GM18499 (cell line): ENCODE results near the gene SFTA2.
"Not testable (repeated sequence)": the region's sequence is repeated elsewhere in the genome, so short reads cannot be mapped to it uniquely, and the experiment has no call there.

Source experiments
- ATAC-seq: cut with Tn5 transposase; IDR thresholded peaks from one replicate; pipeline ENCODE4 v1.9.1; 2021; ENCODE audit warnings: moderate number of reproducible peaks; ENCODE audit not compliant: insufficient read depth, unreplicated experiment

Gene SFTA2

GRCh38 chr6:30931969-30932645, at the start of gene SFTA2:
Gene SFTA2, minus strand, starts transcription at chr6:30932170. Its CDS starts 74 bp downstream, at chr6:30932096.
- no peak for ATAC-seq

GRCh38 chr6:30979690-30980089, 47.7 kb upstream of the SFTA2 start:
- ATAC-seq: no peak

- no peak for ATAC-seq
Measured at GRCh38 chr6:30979141-30979540, 47.2 kb upstream of the SFTA2 start.

DNA sequence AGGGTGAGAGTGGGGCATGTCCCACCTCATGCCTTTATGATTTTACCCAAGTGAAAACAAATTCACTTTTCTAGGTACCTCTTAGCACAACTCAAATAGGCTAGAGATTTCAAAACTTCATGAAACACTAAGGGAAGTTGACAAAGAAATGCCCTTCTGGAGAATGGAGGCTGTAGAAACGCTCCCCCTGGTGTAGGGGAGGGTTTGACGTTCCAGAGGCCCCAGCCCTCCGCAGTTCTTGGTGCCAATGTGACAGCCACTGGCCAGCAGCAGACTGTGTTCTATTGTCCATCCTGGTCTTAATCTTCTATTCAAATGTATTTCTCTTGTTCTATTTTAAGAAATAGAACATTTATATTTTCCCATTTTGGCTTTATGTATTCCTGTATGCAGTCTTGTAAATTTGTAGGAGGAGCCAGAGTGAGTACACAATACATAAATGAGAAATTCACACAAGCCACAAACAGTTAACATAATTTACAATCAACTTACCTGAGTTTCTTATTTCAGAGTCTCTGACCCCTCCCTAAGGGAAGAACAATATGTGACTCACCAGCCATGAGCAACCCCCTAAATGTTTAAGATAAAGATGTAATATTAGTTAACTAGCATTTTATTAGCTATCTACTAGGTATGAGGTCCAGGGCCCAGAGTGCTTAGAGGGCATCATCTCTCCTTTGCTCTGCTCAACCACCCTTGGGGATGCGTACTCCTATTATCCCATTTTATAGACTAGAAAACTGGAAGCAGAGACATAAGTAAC, 42.7 kb upstream of the SFTA2 start:
- no peak for ATAC-seq

GRCh38 chr6:30972816-30973215, 40.8 kb upstream of the SFTA2 start:
- no peak for ATAC-seq

DNA sequence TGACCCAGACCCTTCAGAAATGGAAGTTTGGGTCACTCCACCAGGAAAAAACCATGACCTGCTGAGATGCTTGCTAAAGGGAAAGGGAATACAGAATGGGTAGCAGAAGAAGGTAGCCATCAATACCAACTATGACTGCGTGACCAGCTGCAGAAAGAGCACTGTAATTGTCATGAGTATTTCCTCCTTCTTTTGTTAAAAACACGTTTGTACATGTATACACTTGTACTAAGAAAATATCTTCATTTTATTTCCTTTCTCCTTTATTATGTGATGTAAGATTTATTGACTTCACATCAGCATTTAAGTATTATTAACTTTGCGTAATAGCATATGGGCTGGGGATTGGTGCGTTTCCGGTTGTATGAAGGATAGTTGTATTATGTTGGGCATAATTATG, 39.0 kb upstream of the SFTA2 start:
- no peak for ATAC-seq

- ATAC-seq: not testable (repeated sequence)
Measured at GRCh38 chr6:30969171-30969570, 37.2 kb upstream of the SFTA2 start.

GRCh38 chr6:30966154-30966553, 34.2 kb upstream of the SFTA2 start:
- no peak for ATAC-seq

- no peak for ATAC-seq
Measured at GRCh38 chr6:30965140-30965601, 33.2 kb upstream of the SFTA2 start.

DNA sequence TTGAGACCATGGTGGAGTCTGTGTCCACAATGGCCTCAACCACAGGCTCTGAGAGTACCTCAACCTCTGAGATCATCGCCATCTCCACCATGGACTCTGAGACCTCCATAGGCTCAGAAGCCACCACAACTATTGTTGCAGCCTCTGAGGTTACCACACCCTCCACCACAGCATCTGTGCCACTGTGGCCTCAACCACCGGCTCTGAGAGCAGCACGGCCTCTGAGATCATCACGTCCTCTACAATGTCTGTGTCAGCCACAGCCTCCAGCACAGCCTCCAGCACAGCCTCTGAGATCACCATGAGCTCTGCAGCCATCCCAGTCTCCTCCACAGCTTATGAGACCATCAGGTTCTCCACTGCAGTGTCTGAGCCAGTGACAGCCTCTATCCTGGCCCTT, 32.1 kb upstream of the SFTA2 start:
- ATAC-seq: no peak

- ATAC-seq: no peak
Measured at GRCh38 chr6:30963641-30964040, 31.7 kb upstream of the SFTA2 start.

DNA sequence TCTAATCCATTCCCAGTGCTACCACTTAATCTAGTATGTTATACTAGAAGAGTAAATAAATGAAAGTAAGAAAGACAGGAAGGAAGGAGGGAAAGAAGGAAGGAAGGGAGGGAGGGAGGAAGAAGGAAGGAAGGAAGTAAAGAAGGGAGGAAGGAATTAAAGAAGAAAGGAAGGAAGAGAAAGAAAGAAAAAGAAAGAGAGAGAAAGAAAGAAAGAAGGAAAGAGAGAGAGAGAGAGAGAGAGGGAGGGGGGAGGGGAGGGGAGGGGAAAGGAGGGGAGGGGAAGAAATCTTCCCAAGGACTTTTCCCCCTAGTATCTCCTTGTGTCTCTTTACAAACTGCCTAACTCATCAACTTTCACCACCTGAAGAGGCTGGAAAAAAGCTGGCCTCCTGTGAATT, 30.7 kb upstream of the SFTA2 start:
- no peak for ATAC-seq

- ATAC-seq: no peak
Measured at GRCh38 chr6:30960907-30961673, 29.1 kb upstream of the SFTA2 start.

DNA sequence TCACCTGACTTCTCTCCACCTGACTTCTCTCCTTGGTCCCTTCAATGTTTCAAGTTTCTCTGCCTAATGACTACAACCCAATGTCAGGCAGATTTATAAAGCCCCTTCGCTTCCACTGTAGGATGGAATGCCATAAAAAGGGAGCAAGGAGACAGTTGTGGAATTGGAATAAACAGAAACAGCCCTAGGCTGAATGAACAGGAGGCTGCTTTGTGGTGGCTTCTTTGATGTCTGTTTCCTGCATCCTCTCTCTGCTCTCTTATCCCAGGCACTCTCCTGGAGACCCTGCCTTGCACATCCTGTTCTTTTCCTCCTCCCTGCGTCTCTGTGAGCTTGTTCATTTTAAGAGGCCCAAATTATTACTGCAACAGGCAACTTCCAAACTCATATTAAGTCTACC, 25.7 kb upstream of the SFTA2 start:
- no peak for ATAC-seq

- no peak for ATAC-seq
Measured at GRCh38 chr6:30955367-30956042, 23.5 kb upstream of the SFTA2 start.

DNA sequence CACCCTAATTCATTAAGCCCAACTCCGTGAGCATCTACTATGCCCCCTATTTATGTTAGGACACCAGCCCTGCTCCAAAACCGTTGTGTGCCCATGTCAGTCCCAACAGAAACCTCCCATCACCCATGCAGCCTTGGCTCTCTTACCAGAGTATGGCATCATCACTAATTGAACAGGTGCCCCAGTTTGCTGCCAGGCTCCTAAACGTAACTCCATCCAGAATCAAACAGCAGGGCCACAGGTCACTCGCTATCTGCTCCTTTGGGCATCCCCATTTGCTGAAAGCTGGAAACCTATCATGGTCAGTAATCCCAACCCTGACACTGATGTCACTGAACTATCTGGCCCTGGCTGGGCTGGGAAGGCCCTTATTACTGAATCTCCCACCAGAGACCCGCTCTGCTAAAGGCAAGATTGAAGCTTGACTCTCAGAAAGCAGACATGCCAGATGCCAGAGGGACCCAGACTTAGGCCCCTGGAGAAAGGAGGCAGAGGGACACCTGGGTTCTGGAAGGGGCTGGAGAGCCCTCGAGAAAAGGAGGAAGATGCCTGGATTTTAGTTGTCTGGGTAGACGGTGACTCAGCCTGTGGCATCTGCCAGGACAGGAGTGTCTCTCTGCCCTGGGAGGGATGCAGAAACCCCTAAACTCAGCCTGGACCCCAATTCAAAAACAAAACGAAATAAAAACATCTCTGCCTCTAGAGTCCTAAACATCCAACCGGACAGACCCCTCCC, 22.8 kb upstream of the SFTA2 start:
- ATAC-seq: no peak

DNA sequence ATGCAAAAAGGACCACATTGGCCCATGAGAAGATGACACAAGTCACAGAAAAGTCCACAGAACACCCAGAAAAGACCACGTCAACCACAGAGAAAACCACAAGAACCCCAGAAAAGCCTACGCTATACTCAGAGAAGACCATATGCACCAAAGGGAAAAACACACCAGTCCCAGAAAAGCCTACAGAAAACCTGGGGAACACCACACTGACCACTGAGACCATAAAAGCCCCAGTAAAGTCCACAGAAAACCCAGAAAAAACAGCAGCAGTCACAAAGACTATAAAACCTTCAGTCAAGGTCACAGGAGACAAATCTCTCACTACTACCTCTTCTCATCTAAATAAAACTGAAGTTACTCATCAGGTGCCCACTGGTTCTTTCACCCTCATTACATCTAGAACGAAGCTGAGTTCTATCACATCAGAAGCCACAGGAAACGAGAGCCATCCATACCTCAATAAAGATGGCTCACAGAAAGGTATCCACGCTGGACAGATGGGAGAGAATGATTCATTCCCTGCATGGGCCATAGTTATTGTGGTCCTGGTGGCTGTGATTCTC, 20.0 kb upstream of the SFTA2 start:
- no peak for ATAC-seq

DNA sequence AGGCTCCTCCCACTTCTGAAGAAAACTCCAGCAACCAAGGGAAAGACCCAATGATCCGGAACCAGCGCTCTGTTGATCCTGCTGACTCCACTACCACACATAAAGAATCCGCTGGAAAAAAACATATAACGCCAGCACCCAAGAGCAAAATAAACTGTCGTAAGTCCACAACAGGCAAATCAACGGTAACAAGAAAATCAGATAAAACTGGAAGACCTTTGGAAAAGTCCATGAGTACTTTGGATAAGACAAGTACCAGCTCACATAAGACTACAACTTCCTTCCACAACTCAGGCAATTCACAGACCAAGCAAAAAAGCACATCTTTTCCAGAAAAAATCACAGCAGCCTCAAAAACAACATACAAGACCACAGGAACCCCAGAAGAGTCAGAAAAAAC, 16.8 kb upstream of the SFTA2 start:
- no peak for ATAC-seq

DNA sequence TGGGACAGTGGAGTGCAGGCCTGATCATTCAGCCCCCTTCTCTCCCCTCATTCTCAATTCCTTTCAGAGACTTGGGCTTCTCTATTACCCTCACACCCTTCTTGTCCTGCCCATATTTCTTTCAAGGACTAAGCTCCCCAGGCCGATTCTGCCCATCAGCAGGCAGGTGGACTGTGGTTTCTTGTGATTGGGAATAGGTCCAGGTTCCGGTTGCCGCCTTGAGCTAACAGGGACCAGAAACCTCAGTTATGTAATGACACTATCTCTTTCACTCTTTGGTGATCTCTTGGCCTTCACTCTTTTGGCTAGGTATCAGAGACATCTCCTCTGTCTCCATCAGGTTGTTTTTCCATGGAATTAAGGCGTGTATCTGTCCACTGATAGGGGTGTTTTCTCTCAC, 15.3 kb upstream of the SFTA2 start:
- ATAC-seq: no peak

GRCh38 chr6:30945281-30945680, 13.3 kb upstream of the SFTA2 start:
- ATAC-seq: no peak
